ENCODE data around the gene PRR22.
"Not testable (repeated sequence)": the region's sequence is repeated elsewhere in the genome, so short reads cannot be mapped to it uniquely, and the experiment has no call there.

Gene PRR22

GRCh38 chr19:5749505-5749904 lies 35.0 kb downstream of the PRR22 start:
- DNase-seq, result no peak

DNA sequence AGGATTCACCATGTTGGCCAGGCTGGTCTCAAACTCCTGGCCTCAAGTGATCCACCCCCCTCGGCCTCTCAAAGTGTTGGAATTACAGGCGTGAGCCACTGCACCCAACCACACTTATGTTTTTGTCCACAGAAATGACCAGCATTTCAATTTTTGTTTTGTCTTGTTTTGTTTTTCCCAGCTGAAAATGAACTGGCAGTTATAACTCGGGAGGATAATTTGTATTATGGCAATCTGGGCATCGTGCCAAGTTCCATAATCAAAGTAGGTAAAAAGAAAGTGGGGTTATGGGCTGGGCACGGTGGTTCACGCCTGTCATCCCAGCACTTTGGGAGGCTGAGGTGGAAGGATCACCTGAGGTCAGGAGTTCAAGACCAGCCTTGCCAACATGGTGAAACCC lies 35.6 kb downstream of the PRR22 start:
- not testable (repeated sequence) for DNase-seq

GRCh38 chr19:5744999-5745398 lies 39.5 kb downstream of the PRR22 start:
- not testable (repeated sequence) for DNase-seq

GRCh38 chr19:5743630-5744029 lies 40.9 kb downstream of the PRR22 start:
- no peak for DNase-seq

DNA sequence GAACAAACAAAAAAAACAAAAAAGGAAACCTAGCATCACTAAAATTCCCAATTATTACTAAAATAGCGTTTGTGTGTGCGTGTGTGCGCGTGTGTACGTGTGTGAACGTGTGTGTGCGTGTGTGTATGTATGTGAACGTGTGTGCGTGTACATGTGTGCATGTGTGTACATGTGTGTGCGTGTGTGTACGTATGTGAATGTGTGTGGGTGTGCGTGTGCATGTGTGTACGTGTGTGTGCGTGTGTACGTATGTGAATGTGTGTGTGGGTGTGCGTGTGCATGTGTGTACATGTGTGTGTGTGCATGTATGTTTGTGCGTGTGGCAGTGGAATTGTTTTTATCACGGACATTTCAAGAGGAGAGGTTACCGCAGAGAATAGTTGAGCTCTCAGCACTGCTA lies 42.5 kb downstream of the PRR22 start:
- DNase-seq, result no peak

GRCh38 chr19:5738423-5738822 lies 46.1 kb downstream of the PRR22 start:
- DNase-seq, result no peak

DNA sequence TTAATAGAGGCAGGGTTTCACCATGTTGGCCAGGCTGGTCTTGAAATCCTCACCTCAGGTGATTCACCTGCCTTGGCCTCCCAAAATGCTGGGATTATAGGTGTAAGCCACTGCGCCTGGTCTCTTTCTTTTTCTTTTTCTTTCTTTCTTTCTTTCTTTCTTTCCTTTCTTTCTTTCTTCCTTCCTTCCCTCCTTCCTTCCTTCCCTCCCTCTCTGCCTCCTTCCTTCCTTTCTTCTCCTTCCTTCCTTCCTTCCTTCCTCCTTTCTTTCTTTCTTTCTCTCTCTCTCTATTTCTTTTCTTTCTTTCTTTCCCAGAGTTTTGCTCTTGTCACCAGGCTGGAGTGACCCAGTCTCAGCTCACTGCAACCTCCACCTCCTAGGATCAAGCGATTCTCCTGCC lies 51.4 kb downstream of the PRR22 start:
- not testable (repeated sequence) for DNase-seq

All from activated effector memory CD4-positive, alpha-beta T cell treated with Interleukin-2 at 50 U/mL for 16 hours (primary cell).